HG03103 (cell line): ENCODE data around the gene PIK3R3.

Source experiments
- ATAC-seq: cut with Tn5 transposase; IDR thresholded peaks from one replicate; pipeline ENCODE4 v1.9.1; 2021; ENCODE audit warnings: low read depth; ENCODE audit not compliant: unreplicated experiment

Gene PIK3R3

DNA sequence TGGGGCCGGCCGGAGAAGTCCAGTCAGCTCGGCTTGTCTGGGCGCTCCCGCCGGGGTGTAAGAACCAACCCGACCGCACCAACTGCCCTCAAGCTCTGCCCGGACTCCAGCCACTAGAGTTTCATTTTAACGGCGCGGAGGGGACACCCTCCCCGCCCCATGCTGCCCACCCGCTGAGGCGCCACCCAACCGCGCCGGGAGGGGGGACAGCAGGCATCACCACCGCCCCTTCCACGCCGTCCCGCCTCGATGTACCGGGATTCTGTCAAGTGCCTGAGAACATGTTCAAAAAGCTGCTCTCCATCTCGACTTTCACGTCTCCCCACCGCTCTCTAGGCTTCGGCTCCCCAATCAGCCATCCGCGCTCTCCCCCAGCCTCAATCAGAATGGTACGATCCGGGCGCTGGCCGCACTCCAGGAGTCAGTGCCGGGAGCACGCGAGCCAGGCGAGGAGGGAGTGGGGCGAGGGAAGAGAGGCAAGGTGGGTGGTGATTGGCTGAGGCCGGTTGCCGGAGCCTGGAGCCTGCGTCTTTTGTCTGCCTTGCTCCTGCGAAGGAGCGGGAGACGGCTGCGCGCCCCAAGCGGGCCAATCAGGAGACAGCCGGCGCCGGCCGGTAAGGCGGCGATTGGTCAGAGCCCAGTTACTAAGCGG lies at the start of gene PIK3R3:
Gene PIK3R3 (minus strand): TSS at position 101 of the 652 bp plus-strand sequence. CDS start 677 bp downstream, outside the sequence.
- ATAC-seq, result peak; percentile 80

- ATAC-seq, result no peak
Observed at GRCh38 chr1:46181343-46182260, 49.2 kb upstream of the PIK3R3 start.

- ATAC-seq, result no peak
Observed at GRCh38 chr1:46180082-46180616, 47.7 kb upstream of the PIK3R3 start.

GRCh38 chr1:46179138-46180081 lies 47.0 kb upstream of the PIK3R3 start:
- no peak for ATAC-seq

DNA sequence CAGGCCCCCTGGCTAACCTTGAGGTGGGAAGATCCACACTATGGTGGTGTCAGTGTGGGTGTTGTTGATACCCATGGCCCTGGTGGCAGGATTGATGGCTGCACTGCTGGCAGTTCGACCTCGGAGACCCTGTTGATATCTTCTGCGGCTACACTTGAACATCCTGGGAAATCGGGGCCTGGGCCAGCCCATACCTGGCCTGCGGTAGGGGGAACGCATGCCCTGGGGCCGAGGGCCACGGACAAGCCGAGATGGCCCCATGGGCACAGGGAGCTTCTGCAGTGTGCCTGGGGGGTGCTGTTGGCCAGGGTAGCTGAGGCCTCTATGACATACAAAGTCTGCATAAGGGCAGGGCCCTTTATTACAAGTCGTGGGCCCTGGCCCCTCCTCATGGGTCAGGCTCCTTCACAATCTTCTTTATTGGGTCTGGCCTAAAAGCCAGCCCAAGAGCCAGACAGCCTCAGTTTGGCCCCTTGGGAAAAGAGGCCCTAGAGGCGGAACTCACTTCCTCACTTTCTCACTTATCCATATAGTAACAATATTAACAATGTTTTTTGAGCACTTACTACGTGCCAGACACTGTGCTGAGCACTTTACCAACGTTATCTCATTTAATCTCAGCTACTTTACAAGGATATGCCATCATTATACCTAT lies 43.9 kb upstream of the PIK3R3 start, which contains the start of gene P3R3URF:
Gene P3R3URF (minus strand): TSS at position 278 of the 655 bp plus-strand sequence. CDS start 17 bp downstream, at position 261.
- no peak for ATAC-seq

- ATAC-seq, result no peak
Observed at GRCh38 chr1:46175243-46175642, 42.8 kb upstream of the PIK3R3 start.

- no peak for ATAC-seq
Observed at GRCh38 chr1:46174448-46175231, 42.2 kb upstream of the PIK3R3 start, which contains the start of gene TSPAN1. Gene TSPAN1, plus strand, starts transcription at chr1:46175087. Its CDS starts 6,021 bp downstream, at chr1:46181108.

DNA sequence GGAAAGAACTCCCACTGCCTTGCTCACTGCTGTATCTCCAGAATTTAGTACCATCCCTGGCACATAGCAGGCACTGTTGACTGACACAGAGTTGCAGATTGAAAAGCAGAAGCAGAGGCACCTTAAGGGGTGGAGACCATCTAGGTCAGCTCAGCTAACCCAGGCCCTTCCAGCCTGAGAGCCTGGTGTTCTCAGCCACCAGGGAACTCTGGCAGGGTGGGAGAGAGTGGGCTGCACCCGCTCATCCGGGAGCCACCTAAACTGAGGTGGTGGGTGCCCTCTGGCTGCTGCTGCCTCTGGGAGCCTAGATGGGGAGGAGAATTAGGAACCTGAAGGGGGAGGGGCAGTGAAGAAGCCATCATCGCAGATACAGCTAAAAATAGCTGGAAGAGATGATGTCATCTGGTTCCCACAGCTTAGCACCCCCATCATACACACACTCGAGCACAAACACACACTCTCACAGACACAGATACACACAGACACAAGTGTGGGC lies 41.0 kb upstream of the PIK3R3 start:
- no peak for ATAC-seq

GRCh38 chr1:46172321-46172720 lies 39.9 kb upstream of the PIK3R3 start:
- ATAC-seq, result no peak

DNA sequence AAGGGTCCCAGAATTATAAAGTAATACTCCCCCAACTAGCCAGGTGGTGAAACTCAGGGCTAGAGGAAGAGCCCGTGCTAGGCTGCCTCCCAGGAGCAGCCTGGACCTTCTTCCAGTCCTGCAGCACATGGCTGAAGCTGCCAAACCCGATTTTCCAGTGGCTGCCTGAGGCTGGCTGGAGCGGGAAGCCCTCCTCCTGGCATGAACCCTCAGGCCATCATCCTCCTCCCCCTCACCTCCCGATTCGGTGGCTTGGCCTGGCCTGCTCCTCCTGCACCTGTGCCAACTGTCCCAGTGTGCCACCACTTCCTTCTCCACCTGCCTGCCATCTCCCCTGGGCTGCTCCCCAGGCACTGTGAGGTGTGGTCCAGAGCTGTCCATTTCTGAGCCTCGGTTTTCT lies 39.4 kb upstream of the PIK3R3 start:
- ATAC-seq, result no peak

- no peak for ATAC-seq
Observed at GRCh38 chr1:46171351-46171750, 38.9 kb upstream of the PIK3R3 start.

- ATAC-seq, result no peak
Observed at GRCh38 chr1:46169811-46170454, 37.5 kb upstream of the PIK3R3 start.

GRCh38 chr1:46168477-46168876 lies 36.0 kb upstream of the PIK3R3 start:
- no peak for ATAC-seq

DNA sequence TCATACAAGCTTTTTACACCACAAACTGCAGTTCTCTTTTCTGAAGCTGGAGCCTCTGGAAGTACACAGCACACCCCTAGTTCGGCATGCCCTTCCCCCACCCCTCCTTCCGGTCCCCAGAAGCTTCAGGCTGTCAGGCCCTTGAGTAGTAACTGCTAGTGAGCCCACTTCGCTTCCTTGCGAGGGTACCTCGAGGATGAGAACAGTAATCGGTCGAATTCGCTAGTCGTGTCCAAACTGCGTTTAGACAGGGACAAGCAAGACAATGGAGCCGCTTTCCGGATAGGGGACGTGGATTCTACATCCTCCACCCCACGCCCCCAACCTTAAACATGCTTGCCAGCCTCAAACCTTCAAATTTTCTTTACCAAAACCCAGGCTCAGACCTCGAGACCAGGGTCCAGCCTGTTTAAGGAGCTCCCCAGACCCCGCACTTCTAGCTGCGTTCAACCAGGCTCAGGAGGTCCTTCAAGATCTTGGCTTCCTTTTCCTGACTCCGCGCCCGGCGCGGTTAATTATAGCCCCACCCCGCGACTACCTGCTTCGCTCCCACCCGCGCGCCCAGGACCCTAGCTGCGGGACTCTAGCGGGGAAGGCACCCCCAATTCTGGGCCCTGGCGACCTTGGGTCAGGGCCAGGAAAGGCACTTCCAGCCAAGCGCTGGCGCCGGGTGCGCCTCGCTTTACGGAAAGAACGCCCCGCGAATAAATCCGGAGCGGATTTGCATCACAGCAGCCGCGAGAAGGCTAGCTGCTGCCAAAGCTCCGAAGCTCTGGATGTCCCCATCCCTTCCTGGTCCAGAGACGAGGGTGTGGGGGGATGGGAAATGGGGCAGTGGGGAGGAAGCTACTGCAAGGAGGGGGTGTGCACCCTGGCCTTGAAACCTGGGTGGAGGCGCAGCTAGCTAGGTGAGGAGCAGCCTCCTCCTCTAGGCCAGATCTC lies 34.4 kb upstream of the PIK3R3 start:
- ATAC-seq, result no peak

DNA sequence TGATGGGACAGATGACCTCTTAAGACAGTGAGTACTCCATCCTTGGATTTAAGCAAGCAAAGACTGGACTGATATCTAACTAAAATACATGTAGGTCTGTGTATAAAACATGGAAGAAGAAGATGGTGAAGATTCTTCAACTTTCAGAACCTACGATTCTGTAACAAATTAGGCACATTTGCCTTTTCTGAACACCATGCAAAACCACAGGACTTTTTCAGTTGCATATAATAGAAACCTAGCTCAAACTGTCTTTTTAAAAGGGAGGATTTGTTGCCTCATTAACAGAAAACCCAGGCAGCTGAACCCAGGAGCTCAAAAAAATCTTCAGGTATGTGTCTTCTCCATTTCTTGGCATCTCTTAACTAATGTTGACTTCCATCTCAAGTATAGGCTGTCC lies 27.8 kb upstream of the PIK3R3 start:
- no peak for ATAC-seq

- ATAC-seq, result no peak
Observed at GRCh38 chr1:46159516-46159915, 27.1 kb upstream of the PIK3R3 start.
